Germinal center (tissue), 1 donor: ENCODE results near the gene LSM7.

Experiments
- DNase-seq: peaks from one replicate; pipeline ENCODE4 v3.0.0; 2012; ENCODE audit warnings: mixed read lengths, low spot score

The LSM7 gene

DNA sequence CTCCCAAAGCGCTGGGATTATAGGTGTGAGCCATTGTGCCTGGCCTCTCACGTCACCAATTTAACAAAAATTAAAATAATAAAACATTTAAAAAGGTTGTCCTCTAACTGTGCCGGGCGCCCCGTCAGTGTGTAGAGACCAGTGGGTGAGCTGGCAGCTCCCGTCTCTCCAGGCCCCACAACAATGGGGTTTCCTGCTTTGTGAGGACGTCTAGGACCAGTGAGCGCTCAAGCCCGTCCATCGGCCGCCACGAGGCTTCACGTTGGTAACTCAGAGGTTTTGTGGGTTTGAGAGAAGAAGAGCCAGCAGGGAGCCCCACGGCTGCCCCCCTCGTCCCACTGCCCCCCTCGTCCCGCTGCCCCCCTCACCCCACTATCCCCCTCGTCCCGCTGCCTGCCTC, 4.7 kb downstream of the LSM7 start:
- no peak for DNase-seq

DNA sequence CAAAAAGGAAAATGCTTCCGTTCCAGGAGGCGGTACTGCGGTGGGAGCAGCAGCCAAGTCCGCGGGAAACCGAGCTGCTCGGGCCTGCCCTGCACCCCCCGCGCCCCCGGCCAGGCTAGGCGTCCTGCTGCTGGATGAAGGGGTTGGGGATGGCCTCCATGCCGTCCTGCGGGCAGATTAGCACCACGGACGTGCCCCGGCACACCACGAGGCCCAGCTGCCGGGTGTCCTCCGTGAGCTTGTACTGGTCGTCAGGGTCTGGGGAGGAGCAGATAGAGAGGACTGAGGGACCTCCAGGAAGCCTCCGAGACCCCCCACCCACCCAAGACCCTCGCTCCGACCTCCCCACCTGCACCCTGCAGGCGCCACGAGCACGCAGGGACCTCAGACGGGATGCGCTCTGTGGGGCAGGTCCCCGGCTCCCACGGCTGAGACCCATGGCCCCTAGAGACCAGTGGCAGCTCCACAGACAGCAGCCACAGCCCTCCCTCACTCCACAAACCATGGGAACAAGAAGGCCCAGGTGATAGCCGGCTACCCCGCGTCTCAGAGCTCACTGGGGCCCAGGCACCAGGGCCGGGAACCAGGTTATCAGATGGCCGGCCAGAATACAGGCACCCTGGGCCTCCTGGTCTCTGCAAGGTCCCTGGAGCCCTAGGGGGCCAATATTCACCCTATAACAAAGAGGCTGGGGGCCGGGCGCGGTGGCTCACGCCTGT, 6.7 kb downstream of the LSM7 start:
- no peak for DNase-seq

DNA sequence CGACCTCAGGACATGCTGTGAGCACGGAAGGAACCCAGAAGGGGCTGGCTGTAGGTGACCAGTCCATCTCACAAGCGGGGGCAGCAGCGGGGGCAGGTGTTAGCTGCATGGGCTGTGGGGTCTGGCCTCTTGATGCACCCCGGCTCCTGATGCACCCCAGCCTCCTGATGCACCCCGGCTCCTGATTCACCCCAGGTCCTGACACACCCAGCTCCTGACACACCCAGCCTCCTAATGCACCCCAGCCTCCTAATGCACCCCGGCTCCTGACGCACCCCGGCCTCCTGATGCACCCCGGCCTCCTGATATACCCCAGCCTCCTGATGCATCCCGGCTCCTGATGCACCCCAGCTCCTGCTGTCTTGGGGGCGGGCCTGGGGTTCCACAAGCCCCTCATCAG, 7.4 kb downstream of the LSM7 start:
- no peak for DNase-seq

DNA sequence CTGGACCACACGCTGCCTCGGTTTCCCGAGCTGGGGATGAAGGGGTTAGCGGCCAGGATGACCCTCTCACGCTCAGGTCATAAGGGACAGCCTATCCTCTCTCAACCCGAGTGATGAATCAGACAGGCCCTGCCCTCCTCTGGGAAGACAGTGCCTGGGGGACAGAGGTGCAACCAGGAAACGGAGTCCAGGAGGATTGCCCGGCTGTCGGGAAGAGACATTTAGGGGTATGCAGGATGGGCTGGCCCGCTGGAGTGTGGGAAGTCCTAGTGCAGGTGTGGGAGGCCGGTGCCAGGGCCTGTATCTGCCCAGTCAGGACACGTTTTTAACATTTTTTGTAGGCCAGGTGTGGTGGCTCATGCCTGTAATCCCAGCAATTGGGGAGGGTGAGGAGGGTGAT, 8.3 kb downstream of the LSM7 start:
- no peak for DNase-seq

DNA sequence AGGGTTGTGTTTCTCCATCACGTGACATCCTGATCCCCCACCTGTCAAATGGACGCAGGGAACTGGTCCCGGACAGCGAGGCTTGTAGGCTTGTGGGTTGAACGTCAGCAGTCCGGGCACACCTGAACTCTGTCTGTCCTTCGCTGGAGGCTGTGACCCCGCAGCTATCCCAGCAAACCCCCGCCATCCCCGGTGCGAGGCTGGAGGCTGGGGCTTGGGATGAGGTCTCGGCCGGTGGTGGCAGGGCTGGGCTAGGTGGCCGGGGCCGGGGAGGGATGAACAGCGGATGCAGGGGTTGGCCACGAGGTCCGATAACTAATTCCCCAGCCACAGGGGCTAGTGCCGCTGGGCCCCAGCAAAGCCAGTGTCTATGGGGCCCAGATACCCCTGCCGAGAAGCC, 8.8 kb downstream of the LSM7 start:
- DNase-seq = no peak

DNA sequence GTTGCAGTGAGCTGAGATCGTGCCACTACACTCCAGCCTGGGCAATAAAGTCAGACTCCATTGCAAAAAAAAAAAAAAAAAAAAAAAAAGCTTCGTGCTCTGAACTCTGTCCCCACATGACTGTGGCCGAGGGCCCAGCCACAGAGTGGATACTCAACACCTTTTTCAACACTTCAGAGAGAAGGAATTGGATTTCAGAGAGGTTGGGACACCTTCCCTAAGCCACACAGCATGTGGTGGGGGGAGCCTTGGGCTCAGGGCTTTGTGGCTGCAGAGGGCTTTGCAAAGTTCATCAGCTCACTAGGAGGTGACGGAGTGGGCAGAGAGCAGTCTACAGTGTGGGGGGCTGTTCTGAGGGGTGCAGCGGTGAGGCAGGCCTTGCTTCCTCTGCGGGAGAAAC, 9.5 kb downstream of the LSM7 start:
- DNase-seq = no peak

DNA sequence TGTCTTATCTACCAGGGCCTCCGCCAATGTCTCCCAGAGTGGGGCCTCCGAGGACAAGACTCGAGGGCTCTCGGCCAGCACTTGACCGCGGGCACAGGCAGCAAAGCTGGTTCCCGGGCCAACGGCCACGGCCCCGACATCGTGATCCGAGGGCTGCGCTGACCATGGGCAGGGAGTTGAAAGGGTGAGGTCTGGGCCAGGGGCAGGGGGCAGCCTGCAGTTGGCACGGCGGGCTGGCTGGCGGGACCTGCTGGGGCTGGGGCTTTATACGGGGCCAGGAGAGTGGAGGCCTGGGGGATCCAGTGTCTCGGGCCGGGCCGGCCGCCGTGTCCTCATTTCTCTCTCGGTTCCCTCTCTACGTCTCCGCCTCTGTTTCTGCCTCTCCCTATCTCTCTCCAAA, 10.6 kb downstream of the LSM7 start:
- DNase-seq = no peak

DNA sequence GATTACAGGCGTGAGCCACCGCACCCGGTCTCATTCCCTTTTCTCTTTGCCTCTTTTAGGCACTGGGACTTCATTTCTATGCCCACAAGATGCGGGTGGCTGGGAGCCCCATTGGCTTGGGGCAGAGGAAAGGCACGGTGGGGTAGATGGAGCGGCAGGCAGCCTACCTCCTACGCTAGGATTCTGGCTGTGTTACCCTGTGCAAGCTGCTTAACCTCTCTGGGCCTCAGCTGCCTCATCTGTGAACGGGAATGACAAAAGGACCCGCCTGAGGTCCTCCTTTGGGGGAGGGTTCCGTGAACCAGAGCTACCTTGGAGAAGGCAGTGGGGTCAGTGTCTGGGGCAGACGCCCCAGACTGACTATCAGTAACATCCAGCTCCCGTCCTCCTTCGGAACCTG, 11.1 kb downstream of the LSM7 start:
- DNase-seq = no peak

DNA sequence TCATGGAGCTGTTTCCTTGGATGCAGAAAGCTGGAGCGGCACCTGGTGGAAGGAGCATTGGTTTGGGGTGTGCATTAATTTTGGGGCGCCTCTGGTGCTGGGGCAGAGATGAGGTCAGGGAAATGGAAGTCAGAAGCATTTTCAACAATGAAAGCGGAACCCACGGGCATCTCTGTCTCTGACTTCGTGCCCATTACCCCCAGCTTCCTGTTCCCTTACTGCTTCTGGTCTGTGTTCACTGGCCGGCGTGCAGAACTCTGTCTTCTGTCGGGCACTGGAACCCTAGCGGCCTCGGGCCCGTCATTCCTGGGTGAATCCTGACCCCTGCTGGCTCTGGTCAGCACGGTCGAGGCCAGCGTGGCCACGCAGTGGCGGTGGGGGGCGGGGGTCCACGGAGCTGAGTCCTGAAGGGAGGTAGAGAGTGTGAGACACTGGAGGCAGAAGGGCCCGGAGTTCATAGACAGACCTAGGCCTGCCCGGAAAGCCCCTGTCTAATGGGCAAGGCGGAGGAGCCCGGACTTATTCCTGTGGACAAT, 12.5 kb downstream of the LSM7 start:
- no peak for DNase-seq

DNA sequence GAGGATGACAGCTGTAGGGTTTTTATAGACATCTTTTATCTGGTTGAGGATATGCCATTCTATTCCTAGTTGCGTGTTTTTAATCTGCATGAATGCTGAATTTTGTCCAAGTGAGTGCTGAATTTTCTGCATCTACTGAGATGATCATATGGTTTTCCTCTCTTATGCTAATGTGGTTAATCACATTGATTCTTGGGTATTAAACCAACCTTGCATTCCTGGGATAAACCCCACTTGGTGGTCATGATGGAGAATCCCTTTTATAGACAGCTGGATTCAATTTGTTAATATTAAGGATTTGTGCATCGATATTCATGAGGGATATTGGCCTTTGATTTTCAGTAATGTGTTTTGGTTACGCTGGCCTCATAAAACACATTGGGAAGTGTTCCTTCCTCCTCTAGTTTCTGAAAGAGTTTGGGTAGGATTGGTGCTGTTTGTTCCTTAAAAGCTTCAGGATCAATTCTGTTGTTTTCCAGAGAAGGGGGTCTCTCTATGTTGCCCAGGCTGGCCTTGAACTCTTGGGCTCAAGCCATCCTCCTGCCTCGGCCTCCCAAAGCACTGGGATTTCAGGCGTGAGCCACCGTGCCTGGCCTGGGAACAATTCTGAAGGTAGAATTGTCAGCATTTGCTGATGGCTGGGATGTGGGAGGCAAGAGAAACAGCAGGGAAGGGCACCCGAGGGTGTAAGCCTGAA, 13.1 kb downstream of the LSM7 start:
- no peak for DNase-seq

DNA sequence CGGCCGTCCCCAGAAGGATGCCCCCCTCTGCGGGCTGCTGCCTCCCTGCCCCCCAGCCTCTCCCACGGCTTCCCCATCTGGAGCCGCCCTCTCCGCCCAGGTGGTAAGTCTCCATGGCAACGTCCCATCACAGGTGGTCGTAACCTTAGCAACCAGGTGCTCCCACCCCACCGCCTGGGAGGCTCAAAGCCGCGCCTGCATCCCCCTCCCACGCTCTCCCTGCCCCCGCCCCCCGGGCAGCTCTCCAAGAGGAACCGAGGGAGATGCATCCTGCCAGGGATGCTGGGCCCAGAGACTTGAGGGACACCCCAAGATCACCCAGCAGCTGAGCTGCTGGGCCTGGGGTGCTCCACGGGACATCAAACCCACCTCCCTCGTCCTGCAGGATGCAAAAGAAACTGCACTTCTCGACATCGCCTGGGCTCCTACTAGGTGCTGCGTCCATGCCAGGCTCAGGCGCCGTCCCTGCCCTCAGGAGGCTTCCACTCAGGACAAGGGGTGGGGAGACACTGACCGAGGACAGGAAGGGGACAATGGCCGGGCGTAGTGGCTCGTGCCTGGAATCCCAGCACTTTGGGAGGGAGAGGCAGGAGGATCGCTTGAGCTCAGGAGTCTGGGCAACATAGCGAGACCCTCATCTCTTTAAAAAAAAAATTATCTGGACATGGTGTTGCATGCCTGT, 15.4 kb downstream of the LSM7 start:
- no peak for DNase-seq

DNA sequence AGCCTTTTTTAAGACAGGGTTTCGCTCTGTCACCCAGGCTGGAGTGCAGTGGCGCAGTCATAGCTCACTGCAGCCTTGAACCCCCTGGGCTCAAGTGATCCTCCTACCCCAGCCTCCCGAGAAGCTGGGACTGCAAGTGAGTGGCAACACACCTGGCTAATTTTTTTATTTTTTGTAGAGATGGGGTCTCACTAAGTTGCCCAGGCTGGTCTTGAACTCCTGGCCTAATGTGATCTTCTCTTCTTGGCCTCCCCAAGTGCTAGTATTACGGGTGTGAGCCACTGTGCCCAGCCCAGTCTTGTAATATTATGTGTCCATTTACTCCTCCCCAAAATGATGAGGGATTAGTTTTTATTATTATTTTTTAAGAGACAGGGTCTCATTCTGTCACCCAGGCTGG, 17.3 kb downstream of the LSM7 start:
- DNase-seq = no peak

DNA sequence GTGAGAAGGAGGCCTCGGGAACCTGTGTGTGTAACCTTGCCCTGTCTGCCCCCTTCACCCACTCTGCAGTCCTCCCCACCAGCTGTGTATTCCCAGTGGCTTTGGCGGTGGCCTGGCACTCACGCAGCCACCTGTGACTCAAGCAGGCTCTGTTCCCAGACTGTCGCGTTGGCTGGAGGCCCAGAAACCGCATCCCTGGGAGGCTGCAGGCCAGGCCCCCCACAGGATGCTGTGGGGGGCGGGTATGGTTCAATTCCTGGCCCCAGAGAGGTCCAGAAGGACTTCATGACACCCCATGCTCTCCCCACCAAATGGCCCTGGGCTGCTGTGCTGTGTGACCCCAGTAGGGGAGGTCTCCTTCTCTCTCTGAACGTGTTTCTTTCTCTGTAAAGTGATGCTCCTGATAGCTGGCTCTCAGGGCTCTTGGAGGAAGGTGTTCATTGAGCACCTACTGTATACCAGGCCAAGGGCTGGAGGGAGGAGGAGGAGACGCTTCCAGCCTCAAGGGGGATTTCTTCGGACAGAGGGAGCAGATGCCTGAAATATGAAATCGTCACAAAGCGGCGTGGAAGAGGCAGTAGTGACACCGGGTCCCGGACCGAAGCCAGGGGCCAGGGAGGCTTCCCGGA, 18.5 kb downstream of the LSM7 start:
- DNase-seq = no peak

DNA sequence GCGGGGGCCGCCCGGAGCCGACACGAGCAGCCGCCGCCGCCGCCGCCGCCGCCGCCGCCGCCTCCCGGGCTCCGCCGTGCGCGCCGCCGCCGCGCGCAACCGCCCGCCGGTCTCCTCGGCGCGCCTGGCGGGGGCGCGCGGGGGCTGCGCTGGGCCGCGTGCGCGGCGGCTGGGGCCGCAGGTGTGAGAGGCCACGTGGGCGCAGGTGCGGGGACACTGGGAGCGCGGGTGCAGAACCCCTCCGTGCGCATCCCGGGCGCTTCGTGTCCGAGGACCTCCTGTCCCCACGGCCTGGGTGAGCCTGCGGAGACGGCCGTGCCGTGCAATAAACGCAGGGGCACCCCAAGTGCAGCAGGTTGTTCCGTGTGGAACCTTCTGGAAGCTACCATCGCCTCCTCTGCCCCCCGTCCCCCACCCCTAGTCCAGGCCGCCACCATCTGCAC, 20.3 kb downstream of the LSM7 start, which contains the start of gene LINGO3:
Gene LINGO3 (minus strand): TSS at position 41 of the 443 bp plus-strand sequence. CDS start 16,378 bp downstream, outside the sequence.
- no peak for DNase-seq

DNA sequence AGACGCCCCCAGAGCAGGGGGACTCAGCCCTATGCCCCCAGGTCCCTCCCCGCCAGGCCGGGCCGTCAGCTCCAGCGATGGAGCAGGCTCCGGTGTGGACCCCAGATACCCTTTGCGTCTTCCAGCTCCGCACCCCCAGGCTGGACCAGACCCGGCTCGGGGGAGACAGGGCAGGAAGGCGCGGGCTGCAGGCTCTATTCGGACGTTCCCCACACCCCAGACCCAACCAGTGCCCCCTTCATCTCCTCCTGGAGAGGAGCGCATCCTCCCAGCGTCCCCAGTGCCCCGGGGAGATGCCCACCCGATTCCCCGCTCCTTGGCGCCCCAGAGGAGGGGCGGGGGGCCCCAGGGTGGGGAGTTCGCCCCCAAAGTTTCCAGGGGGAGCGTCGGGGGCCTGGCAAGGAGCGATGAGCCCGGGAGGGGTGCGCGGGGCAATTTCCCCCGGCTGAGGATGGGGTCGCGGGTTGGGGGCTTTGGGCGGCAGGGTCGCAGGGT, 20.8 kb downstream of the LSM7 start:
- no peak for DNase-seq

DNA sequence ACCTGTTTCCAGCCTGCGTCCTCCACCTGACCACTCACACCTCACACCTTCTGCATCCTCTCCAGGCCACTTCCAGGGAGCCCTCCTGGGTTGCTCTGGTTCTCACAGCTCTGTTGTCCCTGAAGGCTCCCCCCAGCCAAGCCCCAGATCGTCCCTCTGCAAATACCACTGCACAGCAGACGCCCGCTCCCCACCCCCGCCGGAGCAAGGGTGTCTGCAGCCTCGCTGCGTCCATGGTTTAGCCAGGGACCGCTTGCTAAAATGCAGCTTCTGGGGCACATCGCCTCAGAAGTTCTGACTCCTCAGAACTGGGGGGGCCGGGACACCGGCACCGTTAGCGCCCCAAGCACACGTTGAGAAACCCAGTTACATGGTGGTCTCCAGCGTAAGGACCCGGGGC, 21.4 kb downstream of the LSM7 start:
- no peak for DNase-seq

DNA sequence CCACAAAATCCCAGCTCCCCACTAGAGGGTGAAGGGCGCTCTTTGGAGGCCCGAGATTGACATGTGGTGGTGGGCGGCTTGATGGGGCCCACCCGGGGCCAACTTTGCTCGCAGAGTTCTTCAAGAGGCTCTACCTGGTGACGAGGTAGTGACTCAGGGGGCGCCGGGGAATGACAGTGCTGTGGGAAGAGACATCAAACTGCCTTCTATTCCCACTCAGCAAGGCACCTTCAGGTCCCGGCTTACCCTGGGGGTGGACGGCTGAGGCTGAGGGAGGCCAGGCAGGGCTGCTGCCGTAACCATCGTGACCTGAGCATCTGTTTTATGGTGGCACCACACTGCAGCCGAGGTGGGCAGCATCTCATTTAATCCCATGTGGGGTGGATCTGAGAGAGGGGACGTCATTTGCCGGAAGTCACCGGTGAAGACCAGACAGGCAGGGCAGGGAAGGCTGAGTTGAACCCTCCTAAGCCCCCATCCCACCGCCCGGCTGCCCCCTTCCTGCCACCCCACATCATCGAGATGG, 22.0 kb downstream of the LSM7 start:
- DNase-seq = no peak

DNA sequence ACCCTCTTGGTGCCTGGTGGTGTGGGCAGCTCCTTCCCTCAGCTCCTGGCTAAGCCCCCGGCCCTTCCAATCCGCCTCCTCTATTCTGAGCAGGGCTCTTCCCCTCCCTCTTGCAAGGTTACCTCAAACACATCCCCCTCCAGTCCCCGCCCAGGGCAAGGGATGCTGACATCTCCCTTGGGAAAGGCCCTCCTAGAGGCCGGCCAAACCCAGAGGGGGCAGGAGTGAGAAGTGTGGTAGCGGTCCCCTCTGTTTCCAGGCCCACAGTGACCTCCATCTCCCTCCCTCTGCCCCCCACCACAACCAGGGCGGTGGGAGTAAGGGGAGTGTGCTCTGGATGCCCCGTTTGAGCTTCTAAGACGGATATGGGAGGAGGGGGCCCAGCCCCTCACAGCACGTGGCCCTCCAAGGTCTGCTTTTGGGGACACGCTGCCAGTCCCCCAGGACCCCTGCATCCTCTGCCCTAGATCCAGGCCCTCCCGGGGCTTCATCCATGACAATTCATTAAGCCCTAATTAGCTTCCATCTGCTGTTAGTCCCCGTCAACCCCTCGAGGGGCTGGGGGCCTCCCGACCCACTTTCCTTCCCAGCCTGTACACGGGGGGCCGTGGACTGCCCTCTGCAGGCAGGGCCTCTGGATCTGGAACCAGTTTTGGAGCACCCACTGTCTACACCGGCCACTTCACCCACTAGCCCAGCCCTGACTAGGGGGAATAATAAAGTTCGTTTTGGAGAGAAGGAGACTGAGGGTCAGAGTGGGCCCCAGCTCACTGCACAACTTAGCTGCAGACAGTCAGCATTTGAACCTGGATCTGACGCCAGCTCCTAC, 22.7 kb downstream of the LSM7 start:
- DNase-seq = no peak

DNA sequence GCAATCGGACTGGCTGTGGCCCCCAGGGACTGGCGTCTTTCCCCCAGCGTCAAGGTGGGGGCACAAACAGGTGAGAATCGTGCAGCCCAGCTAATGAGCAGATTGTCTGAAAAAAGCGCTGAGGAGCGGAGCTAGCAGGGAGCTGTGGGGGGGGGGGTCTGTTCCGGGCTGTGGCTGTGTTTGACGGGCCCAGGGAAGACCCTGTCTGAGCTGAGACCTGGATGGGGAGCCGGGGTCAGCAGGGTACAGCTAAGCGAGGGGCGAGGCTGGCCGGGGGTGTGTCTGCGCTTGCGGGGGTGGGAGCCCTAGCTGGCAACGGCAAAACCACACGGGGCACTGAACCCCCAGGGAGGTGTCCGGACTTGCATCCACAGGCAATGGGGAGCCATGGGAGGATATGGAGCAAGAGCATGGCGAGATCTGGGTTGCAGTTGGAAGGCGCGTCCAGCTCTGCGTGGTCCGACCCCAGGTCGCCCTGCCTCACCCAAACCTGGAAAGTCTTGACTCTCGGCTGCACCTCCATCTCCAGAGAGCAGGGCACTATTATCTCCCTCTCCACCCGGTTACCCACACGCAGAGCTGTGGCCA, 25.1 kb downstream of the LSM7 start:
- DNase-seq = peak; percentile 24

DNA sequence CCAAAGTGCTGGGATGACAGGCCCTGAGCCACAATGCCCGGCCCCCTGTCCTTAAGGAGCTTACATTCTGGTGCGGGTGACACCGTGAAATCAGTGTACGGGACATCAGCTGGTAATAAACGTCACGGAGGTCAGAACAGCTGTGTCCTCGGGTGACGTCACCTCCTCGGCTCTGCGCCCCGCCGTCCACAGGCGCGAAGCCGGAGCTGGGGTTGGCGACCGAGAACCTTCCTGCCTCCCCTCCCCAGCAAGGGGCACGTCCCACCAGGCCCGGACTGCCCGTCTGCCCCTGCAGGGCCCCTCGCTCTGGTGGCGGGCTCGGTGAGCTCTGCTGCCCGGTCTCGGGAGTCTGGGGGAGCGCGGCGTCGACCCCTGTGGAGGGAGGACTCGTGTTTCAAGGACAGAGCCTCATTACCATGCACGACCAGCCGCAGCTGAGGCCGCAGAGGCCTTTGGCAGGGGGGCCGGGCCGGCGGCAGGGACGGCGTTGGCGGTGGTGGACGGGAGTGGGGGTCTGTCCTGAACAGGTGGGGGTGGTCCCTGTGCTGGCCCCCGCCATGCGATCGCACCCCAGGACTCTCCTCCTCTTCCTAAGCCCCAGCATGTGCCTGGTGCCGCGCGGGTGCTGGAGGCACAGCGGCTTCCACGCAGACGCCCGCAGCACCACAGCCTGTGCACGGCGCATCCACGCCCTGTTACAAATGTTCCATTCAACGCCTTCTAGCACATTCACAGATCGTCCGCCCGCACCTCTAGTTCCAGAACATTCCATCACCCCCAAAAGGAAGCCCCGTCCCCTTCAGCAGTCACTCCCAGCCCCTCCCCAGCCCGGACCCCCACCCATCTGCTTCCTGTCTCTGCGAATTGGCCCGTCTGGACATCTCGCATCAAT, 25.8 kb downstream of the LSM7 start:
- DNase-seq = peak; percentile 38
